Trophoblast cell (in vitro differentiated cells and primary cell): Measurements from ENCODE around the gene MIGA1.
A peak's percentile ranks its signal among the peaks of the same experiment; 100 is the strongest.

Experiments
- DNase-seq, 2 donors: peaks; one replicate each; pipeline ENCODE4 v3.0.0-alpha.2; 2016
- H2AFZ ChIP-seq: 2 replicates; pipeline ENCODE4 v1.6.1; 2013; ENCODE audit warnings: low read length, moderate library complexity, mild to moderate bottlenecking; ENCODE audit not compliant: insufficient read depth, poor library complexity
- H2AK5ac ChIP-seq: 2 replicates; pipeline ENCODE4 v1.6.1; 2013; ENCODE audit warnings: mild to moderate bottlenecking, low read length
- H2BK120ac ChIP-seq: 2 replicates; pipeline ENCODE4 v1.6.1; 2013; ENCODE audit warnings: low read length, mild to moderate bottlenecking, moderate library complexity; ENCODE audit not compliant: insufficient read depth, poor library complexity
- H2BK12ac ChIP-seq: 2 replicates; pipeline ENCODE4 v1.6.1; 2013; ENCODE audit warnings: mild to moderate bottlenecking, low read length, moderate library complexity
- H2BK5ac ChIP-seq: 2 replicates; pipeline ENCODE4 v1.6.1; 2013; ENCODE audit warnings: low read length, low read depth, moderate library complexity, mild to moderate bottlenecking; ENCODE audit not compliant: poor library complexity
- H3K14ac ChIP-seq: 2 replicates; pipeline ENCODE4 v1.6.1; 2013; ENCODE audit warnings: mild to moderate bottlenecking, low read length
- H3K18ac ChIP-seq: 2 replicates; pipeline ENCODE4 v1.6.1; 2013; ENCODE audit warnings: mild to moderate bottlenecking, low read length
- H3K23ac ChIP-seq: 2 replicates; pipeline ENCODE4 v1.6.1; 2013; ENCODE audit warnings: low read length
- H3K27ac ChIP-seq: 2 replicates; pipeline ENCODE4 v1.5.1; 2013; ENCODE audit warnings: low read depth, mild to moderate bottlenecking, inconsistent platforms, low read length, moderate library complexity
- H3K27me3 ChIP-seq: 2 replicates; pipeline ENCODE4 v1.6.1; 2013; ENCODE audit warnings: inconsistent platforms, mild to moderate bottlenecking, low read length, moderate library complexity; ENCODE audit not compliant: insufficient read depth
- H3K36me3 ChIP-seq, 2 experiments: 1 replicate in 1 of 2; 2 replicates in 1 of 2; pipeline ENCODE4 v1.6.1; 2013; ENCODE audit warnings: low read length in 2 of 2, mild to moderate bottlenecking in 2 of 2, moderate library complexity in 1 of 2; ENCODE audit not compliant: insufficient read depth in 2 of 2, control insufficient read depth in 1 of 2
- H3K4ac ChIP-seq: 2 replicates; pipeline ENCODE4 v1.6.1; 2013; ENCODE audit warnings: low read depth, mild to moderate bottlenecking, low read length, moderate library complexity
- H3K4me1 ChIP-seq, 2 experiments: 1 replicate in 1 of 2; 2 replicates in 1 of 2; pipeline ENCODE4 v1.6.1; 2013; ENCODE audit warnings: low read length in 2 of 2, mild to moderate bottlenecking in 2 of 2, moderate library complexity in 1 of 2; ENCODE audit not compliant: insufficient read depth in 2 of 2, control insufficient read depth in 1 of 2
- H3K4me2 ChIP-seq: 2 replicates; pipeline ENCODE4 v1.6.1; 2013; ENCODE audit warnings: inconsistent platforms, mild to moderate bottlenecking, low read length, moderate library complexity
- H3K4me3 ChIP-seq: 2 replicates; pipeline ENCODE4 v1.5.1; 2013; ENCODE audit warnings: mild to moderate bottlenecking, low read depth, low read length, inconsistent platforms
- H3K79me1 ChIP-seq: one replicate; pipeline ENCODE4 v1.6.1; 2013; ENCODE audit warnings: low read length
- H3K79me2 ChIP-seq: 2 replicates; pipeline ENCODE4 v1.6.1; 2013; ENCODE audit warnings: low read length, mild to moderate bottlenecking; ENCODE audit not compliant: control insufficient read depth, insufficient read depth, poor library complexity
- H3K9ac ChIP-seq: 2 replicates; pipeline ENCODE4 v1.6.1; 2013; ENCODE audit warnings: mild to moderate bottlenecking, low read length
- H3K9me3 ChIP-seq: 2 replicates; pipeline ENCODE4 v1.6.1; 2013; ENCODE audit warnings: low read depth, mild to moderate bottlenecking, control low read depth, inconsistent platforms, low read length; ENCODE audit not compliant: insufficient read depth
- H4K12ac ChIP-seq: 2 replicates; pipeline ENCODE4 v1.6.1; 2013; ENCODE audit warnings: low read depth, mild to moderate bottlenecking, low read length, moderate library complexity
- H4K8ac ChIP-seq: 2 replicates; pipeline ENCODE4 v1.6.1; 2013; ENCODE audit warnings: low read depth, mild to moderate bottlenecking, low read length, moderate library complexity
- H4K91ac ChIP-seq: one replicate; pipeline ENCODE4 v1.6.1; 2013; ENCODE audit warnings: low read depth, mild to moderate bottlenecking, low read length, moderate library complexity
- WGBS: extraction: QIAGEN DNeasy Blood & Tissue Kit; methylation state at CpG from one replicate; pipeline ENCODE4 v1.1.7; 2013; ENCODE audit warnings: missing lambda C conversion rate; ENCODE audit not compliant: insufficient read length, insufficient coverage; ENCODE audit errors: extremely low coverage; 5-methylcytosine and 5-hydroxymethylcytosine counted together

The MIGA1 gene

GRCh38 chr1:77891200-77891599 lies 111.8 kb downstream of the MIGA1 start:
- Histone ChIP-seq H3K18ac (no peak overlapping the region), H3K4me1 (no peaks in the 10 kb centered on the region), H3K36me3 (peaks cover 0 to 3% of the 10 kb centered on the region in 2 experiments), H3K4me2 (no peak overlapping the region), H3K9me3 (no peaks in the 10 kb centered on the region), H3K4ac (no peak overlapping the region), H3K27me3 (no peaks in the 10 kb centered on the region), H3K79me2 (peaks cover 11% of the 10 kb centered on the region), H2AK5ac (no peak overlapping the region), H3K79me1 (peaks cover 11% of the 10 kb centered on the region), H3K23ac (no peak overlapping the region), H3K27ac (no peak overlapping the region), H3K4me3 (no peak overlapping the region), H3K14ac (no peak overlapping the region), H2BK5ac (no peak overlapping the region), H4K12ac (no peak overlapping the region), H2AFZ (no peak overlapping the region), H2BK12ac (no peak overlapping the region), H3K9ac (no peak overlapping the region), H4K91ac (no peak overlapping the region), H4K8ac (no peak overlapping the region), H2BK120ac (no peak overlapping the region)
- WGBS = no CpG with 5 or more reads among the region's 1 CpG
- no peak for DNase-seq

DNA sequence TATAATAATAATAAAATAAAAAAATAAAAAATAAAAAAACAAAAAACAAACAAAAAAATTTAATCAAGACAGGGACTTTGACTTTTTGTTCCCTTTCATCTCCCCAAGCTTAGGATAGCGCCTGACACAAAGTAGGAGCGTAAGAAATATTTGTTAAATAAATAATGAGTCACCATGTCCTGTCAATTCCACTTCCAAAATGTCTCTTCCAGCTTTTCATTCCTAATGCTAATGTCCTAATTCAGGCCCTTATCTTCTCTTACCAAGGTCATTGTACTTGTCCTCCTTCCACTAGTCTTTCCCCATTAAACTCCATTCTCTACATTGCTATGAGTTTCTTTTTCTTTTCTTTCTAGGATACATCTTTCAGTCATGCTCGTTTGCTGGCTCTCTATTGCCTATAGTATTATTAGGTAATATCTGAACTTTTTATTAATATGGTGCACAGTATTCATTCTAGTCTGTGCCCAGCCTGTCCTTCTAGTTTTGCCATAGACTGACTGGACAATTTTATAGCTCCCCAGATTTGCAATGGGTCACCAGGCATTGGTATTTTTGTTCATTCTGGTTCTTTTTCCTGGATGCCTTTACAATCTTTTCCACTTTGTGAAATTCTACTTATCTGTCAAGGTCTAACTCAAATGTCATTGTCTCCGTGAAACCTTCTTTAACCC lies 120.3 kb downstream of the MIGA1 start:
- Histone ChIP-seq H3K36me3 (no peaks in the 10 kb centered on the region), H3K4me1 (no peaks in the 10 kb centered on the region), H3K4ac (no peak overlapping the region), H2BK5ac (no peak overlapping the region), H4K8ac (no peak overlapping the region), H3K4me2 (no peak overlapping the region), H3K23ac (no peak overlapping the region), H2BK120ac (no peak overlapping the region), H3K27ac (no peak overlapping the region), H3K18ac (no peak overlapping the region), H3K14ac (no peak overlapping the region), H3K9me3 (no peaks in the 10 kb centered on the region), H3K79me1 (no peaks in the 10 kb centered on the region), H2BK12ac (no peak overlapping the region), H3K79me2 (no peaks in the 10 kb centered on the region), H2AFZ (no peak overlapping the region), H4K12ac (no peak overlapping the region), H3K27me3 (no peaks in the 10 kb centered on the region), H3K9ac (no peak overlapping the region), H3K4me3 (no peak overlapping the region), H4K91ac (no peak overlapping the region), H2AK5ac (no peak overlapping the region)
- no peak for DNase-seq
- WGBS = no CpG with 5 or more reads among the region's 4 CpGs

DNA sequence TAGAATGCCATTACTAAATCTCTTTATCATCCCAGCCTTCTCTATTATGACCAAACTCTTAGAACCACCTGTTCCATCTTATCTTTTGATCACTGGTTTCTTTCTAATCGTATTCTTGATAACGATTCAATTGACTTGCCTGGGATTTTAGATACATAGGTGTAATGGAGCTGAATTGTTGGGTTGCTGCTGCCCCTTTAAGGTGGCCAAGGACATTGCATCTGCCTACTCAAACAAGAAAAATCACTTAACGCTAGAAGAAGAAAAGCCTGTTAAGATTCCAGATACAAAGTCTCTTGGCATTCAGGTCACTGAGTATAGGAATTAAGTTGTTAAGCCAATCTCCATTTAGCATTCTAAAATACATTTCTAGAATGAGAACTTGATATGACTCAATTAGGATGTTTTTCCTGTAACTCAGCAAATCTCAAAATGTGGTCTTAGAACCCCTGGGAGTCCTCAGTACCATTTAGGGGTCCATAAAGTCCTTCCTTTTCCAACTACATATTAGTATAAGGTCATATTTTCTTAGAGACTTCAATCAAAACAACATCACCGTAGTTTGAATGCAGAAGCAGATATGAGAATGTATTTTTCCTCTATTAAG lies 121.3 kb downstream of the MIGA1 start:
- Histone ChIP-seq H3K4ac (no peak overlapping the region), H2AK5ac (no peak overlapping the region)
- WGBS = no CpG with 5 or more reads among the region's 4 CpGs

DNA sequence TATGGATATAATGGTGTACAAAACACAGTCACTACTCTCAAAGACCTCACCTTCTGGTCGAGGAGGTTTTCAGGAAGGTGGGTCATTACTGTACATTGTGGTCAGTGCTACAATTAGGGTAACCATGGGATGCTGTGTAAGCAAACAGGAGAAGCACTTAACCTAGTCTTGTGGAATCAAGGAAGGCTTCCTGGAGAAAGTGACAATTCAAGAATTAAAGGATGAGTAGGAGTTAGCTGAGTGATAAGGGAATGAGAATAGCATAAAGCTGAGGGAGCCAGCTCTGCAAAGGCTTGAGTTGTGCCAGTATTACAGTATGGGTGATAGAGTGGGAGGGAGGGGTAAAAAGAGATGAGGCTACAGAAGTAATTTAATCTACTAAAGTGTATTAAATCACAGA lies 126.2 kb downstream of the MIGA1 start:
- no peaks in the 10 kb centered on the region for H3K4me1 ChIP-seq
- no peak overlapping the region for H4K8ac ChIP-seq
- H2AK5ac ChIP-seq = no peak overlapping the region
- H3K23ac ChIP-seq = no peak overlapping the region
- H3K27me3 ChIP-seq = no peaks in the 10 kb centered on the region
- H3K4me3 ChIP-seq = no peak overlapping the region
- H3K14ac ChIP-seq = no peak overlapping the region
- H4K12ac ChIP-seq = no peak overlapping the region
- no peak overlapping the region for H3K4me2 ChIP-seq
- no peaks in the 10 kb centered on the region for H3K79me1 ChIP-seq
- no peaks in the 10 kb centered on the region for H3K79me2 ChIP-seq
- WGBS = no CpG with 5 or more reads among the region's 1 CpG
- H3K27ac ChIP-seq = no peak overlapping the region
- no peak overlapping the region for H2BK5ac ChIP-seq
- no peak overlapping the region for H3K9ac ChIP-seq
- H3K4ac ChIP-seq = no peak overlapping the region
- no peak overlapping the region for H3K18ac ChIP-seq
- H2BK12ac ChIP-seq = no peak overlapping the region
- H3K36me3 ChIP-seq = no peaks in the 10 kb centered on the region
- no peak for DNase-seq
- H2BK120ac ChIP-seq = no peak overlapping the region
- H2AFZ ChIP-seq = no peak overlapping the region
- no peaks in the 10 kb centered on the region for H3K9me3 ChIP-seq
- H4K91ac ChIP-seq = no peak overlapping the region

More for the DNA sequence above, 121.3 kb downstream of the MIGA1 start:
- Histone ChIP-seq H4K91ac (no peak overlapping the region), H3K79me1 (no peaks in the 10 kb centered on the region), H3K4me3 (no peak overlapping the region), H3K14ac (no peak overlapping the region), H3K9me3 (no peaks in the 10 kb centered on the region), H3K9ac (no peak overlapping the region), H3K27me3 (no peaks in the 10 kb centered on the region), H2BK120ac (no peak overlapping the region), H3K27ac (no peak overlapping the region), H3K23ac (no peak overlapping the region), H2AFZ (no peak overlapping the region), H3K36me3 (no peaks in the 10 kb centered on the region), H2BK12ac (no peak overlapping the region), H3K18ac (no peak overlapping the region), H2BK5ac (no peak overlapping the region), H4K8ac (no peak overlapping the region), H3K79me2 (no peaks in the 10 kb centered on the region), H3K4me2 (no peak overlapping the region), H4K12ac (no peak overlapping the region), H3K4me1 (no peaks in the 10 kb centered on the region)
- peak; percentile 26 to 52 for DNase-seq
